Measurements from ENCODE around the gene PTDSS2.
"Not testable (repeated sequence)": the region's sequence is repeated elsewhere in the genome, so short reads cannot be mapped to it uniquely, and the experiment has no call there.

The PTDSS2 gene

DNA sequence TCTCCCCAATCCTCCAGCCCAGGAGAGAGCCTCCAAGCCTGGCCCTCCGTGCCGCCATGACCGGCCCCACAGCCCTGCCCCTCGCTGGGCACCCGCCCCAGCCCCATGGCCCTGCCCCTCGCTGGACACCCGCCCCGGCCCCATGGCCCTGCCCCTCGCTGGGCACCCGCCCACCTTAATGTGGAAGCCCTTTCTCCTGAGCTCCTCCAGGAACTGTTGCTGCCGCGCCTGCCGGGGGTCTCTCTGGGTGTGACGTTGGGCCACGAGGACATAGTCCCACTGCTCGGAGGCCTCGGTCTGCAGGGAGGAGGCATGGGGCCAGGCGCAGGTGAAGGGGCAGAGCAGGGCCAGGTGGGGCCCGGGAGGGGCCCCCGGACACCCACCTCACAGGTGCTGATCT lies 16.4 kb upstream of the PTDSS2 start:
- no peak for DNase-seq

DNA sequence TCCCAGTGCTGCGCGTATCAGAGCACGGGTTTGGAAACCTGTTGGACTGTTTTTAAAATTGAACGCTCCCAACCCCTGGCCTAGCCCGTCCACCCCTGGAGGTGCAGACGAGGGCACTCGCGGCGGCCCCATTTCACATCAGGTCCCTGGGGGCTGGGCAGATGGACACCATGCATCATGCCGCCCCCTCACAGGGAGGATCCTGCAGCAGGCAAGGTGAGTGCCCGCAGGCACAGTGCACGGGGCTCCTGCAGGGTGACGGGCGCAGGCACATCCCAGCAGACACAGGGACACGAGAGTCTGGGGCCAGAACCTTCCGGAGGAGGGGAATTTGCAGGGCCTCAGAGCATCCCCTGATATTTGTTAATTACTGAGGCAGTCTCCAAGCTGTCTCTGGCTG lies 15.6 kb upstream of the PTDSS2 start:
- no peak for DNase-seq

DNA sequence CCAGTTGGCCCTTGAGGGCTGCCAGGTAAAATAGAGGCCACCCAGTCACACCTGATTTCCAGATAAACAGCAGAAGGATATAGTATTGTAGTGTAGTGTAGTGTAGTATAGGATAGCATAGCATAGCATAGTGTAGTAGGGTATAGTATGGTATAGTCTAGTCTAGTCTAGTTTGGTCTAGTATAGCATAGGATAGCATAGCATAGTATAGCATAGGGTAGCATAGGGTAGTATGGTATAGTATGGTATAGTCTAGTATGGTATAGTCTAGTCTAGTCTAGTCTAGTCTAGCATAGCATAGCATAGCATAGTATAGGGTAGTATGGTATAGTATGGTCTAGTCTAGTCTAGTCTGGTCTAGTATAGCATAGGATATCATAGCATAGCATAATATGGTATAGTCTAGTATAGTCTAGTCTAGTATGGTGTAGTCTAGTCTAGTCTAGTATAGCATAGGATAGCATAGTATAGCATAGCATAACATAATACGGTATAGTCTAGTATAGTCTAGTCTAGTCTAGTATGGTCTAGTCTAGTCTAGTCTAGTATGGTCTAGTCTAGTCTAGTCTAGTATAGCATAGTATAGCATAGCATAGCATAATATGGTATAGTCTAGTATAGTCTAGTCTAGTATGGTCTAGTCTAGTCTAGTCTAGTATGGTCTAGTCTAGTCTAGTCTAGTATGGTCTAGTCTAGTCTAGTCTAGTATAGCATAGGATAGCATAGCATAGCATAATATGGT lies 14.9 kb upstream of the PTDSS2 start:
- DNase-seq = not testable (repeated sequence)

DNA sequence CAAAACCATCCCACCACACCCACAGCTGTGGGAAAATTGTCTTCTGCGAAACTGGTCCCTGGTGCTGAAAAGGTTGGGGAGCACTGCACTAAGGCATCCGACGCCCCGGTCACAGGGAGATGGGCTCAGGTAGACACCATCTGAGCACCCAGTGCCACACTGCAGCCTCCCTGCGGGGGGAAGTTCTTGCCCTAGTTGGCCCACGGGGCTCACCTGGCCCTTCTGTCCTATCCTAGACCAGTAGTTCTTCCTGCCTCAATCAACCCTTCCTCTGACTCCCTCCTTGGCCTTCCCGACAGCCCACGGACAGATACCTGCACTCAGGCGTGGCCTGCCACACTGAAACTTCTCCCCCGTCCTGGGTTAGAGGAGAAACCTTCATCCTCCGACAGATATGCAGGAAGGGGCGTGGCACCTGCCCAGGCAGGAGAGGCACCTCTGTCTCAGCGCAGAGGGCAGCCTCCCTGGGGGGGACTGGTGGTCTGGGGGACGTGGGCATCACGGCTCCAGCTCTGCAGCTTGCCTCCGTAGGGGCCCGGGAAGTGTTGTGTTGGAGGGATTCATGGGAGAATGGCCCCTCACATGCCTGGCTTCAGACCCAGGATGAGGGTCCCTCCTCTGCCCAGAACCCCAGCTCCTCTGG lies 12.7 kb upstream of the PTDSS2 start:
- no peak for DNase-seq

DNA sequence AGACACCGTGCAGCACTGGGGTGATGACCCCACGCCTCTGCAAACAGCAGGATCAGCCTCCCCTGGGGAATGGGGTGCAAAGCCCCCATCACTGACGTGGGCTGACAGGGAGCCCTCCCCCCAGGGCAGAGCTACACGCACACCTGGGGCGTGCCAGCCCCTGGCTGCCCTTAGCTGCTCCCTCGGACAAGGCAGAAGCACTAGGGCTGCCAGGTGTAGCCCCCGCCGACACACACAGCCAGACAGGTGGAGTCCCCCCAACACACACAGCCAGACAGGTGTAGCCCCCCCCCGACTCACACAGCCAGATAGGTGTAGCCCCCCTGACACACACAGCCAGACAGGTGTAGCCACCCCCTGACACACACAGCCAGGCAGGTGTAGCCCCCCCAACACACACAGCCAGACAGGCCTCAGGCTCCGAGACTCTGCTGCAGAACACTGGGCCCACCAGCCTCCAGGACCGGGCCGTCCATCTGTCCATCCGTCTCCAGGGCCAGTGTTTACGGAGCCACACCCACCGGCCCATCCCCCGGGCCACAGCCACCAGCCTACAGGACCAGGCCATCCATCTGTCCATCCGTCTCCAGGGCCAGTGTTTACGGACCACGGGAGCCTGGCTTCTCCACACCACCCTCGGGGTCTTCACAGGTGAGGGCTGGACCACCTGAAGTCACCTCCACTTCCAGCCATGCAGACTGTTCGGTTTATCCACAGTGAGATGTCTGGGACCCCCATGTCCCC lies 11.8 kb upstream of the PTDSS2 start:
- DNase-seq = no peak

DNA sequence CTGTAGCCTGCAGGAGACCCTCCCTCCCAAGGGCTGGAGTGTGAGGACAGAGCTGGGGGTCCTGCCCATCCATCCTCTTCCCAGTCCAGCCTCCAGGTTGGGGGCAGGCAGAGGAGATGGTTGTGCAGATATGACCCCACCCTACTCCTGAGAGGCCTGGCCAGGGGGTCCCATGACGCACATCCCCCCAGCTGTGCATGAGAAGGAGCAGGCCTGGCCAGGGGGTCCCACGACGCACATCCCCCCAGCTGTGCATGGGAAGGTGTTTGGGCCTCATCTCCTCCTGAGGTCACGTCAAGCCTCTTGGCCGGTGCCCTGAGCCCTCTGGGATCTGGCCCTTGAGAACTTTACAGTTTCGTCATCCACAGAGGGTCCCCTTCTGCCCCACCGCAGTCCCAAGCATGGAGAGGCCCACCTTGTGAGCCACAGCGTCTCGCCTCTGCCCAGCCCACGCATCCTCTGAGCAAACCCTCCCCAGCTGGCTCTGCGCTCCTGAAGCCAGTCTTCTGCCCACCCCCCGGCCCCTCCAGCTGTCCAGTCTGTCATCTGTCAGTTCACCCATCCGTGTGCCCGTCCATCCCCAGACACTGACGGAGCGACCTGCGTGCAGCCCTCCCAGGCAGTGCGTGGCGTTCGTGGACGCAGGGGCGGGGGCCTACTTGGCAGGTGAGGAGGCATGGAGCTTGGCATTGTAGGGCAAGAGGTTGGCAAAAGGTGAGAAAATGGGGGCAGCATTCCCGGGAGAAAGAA lies 10.6 kb upstream of the PTDSS2 start:
- DNase-seq = no peak

DNA sequence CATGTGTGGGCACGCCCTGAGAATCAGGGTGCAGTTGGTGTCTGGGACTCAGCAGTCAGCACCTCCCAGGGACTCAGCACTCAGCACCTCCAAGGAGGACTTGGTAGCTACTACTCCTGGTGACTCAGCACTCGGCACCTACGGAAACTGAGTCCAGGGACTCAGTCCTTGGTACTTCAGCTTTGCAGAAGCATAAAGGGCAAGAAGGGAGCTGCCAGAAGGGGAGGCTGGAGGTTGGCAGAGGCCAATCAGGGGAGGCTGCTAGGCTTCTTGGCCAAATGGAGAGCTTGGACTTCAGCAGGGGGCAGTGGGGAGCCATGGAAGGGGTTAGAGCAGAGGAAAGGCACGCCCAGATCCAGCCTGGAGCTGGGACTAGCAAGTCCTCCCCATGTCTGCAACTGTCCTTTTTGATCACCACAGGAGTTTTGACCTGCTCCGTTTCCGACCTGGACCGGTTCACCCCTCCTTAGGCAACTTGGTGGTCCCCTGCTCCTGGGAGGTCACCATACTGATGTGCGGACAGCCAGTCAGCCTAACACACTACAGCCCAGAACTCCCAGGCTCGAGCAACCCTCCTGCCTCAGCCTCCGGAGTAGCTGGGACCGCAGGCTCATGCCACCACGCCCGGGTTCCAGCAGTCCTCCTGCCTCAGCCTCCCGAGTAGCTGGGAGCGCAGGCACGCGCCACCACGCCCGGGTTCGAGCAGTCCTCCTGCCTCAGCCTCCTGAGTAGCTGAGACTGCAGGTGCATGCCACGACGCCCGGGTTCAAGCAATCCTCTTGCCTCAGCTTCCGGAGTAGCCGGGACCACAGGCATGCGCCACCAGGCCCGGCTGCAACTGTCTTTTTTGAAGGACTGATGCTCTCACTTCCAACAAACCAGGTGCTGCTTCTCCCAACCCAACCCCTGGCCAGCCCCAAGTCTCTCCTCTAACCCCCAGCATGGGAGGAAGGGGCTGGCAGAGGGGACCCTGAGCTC lies 9.7 kb upstream of the PTDSS2 start:
- no peak for DNase-seq

DNA sequence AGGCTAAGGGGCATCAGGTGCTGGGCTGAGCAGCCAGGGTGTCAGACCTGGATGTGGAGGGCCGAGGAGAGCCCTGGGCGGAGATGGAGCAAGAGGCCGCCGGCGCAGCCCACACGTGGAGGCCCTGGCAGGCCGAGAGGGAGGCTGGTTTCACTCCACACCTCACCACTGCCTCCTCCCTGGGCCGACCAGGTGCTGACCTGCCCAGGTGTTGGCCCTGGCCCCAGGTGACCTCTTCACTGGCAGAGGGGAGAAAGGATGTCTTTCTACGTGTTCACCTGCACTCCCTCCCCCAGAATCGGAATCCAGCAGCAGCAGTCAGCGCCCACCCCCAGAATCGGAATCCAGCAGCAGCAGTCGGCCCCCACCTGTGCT lies 9.0 kb upstream of the PTDSS2 start:
- DNase-seq = no peak

DNA sequence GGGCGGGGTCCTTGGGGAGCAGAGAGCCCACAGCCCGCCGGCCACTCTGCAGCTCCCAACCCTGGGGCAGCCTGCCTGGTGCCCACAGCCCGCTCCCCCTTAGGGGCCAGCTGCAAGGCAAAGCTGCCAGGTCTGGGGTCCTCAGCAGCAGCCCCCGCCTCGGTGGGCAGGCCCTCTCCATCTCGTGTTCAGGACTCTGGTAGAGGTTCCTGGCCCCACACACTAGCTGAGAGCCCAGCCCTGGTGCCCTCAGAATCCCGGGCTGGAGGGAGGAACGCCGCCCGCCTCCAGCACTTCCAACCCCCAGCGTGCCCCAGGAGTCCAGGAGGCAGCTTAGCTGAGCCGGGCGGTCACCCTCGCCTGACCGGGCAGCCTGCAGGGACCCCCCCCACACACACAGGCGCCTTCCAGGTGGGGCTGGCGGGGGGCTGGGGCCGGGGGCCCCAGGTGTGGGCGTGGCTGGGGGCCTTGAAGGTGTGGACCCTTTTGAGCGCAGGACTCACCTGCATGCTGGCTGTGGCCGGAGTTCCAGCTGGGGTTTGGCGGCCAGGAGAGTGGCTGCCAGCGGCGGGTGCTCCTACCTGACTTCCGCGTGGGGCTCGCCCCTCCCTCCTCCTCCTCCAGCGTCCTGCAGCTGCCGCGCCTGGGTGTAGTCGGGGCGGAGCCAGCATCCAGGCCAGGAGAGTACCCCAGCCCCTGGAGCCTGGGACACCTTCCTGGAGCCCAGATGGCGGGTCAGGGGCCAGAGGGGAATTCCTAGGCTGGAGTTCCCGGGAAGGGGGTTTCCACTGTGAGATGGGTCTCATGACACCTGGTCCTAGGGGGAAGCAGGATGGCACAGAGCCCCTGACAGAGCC lies 8.4 kb upstream of the PTDSS2 start, which contains the start of gene ANO9:
Gene ANO9 (minus strand): TSS at position 594 of the 857 bp plus-strand sequence. CDS start 85 bp downstream, at position 509.
- DNase-seq = peak; percentile 70

DNA sequence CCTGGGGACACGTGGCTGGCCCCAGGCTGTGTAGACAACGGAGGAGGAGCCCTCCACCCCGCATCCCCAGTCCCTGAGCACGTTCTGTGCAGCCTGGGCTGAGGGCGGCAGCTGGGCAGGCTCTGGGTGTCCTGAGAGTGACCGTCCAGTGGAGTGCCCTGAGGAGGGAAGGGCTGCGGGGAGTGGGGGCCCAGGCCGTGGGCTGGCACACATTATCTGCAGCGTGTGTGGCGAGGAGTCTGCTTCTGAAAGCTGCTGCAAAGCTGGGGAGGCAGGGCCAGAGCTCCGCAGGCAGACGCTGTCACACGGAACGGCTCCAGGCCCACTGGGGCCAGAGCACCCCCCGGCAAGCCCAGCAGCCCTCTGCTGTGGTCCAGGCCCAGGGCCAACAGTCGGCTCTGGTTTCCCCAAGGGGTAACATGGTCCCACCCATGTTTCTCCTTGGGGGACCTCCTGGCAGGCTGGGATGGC lies 7.4 kb upstream of the PTDSS2 start:
- DNase-seq = no peak

DNA sequence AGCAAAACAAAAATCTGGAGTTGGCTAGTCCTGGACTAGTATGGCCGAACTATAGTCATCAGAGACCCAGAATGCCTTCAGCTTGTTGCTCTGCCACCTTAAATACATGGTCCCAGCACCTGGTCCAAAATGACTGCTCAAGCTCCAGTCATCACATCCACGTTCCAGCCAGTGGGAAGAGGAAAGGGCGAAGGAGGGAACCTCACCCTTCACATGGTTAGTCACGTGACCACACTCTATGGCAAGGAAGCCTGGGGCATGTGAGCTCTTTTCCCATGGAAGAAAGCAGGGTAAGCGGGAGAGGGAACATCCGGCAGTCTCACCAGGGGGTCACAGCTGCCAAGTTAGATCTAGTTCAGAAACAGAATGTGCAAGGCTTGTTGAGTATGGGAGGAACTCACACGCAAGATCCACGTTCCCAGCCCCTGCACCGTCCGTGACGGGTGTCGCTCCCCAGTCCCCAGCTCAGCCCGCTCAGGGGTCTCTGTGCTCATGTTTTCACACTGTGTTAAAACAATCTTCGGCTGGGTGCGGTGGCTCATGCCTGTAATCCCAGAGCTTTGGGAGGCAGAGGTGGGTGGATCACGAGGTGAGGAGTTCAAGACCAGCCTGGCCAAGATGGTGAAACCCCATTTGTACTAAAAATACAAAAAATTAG lies 6.4 kb upstream of the PTDSS2 start:
- no peak for DNase-seq

DNA sequence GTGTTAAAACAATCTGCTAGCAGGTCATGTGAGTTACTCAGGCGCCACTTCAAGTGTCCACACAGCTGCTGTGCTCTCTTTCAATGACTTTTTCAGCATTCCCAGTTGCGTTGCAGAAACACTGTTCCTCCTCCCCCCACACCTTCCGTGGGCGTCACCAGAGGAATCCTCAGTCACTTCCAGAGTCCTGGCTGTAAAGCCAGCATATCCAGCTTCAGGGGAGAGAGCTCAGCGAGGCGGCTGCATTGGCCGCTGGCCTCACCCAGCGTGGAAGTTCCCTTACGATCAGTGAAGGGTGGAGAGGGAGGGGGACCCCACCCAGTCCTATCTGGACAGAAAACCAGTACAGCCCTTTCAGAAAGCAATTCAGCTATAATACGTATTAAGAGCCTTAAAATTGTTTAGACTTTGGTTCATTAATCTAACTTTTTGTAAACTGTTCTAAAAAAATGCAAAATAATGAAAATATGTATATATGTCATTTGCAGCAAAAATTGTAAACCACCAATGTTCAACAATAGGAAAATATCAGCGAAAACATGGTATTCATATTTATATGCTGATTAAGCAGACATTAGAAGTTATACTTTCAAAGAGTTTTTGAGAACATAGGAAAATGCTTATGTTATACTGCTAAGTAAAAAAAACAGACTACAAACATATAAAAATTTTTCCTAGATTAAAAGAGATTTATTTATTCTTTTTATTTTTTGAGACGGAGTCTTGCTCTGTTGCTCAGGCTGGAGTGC lies 5.5 kb upstream of the PTDSS2 start:
- no peak for DNase-seq

DNA sequence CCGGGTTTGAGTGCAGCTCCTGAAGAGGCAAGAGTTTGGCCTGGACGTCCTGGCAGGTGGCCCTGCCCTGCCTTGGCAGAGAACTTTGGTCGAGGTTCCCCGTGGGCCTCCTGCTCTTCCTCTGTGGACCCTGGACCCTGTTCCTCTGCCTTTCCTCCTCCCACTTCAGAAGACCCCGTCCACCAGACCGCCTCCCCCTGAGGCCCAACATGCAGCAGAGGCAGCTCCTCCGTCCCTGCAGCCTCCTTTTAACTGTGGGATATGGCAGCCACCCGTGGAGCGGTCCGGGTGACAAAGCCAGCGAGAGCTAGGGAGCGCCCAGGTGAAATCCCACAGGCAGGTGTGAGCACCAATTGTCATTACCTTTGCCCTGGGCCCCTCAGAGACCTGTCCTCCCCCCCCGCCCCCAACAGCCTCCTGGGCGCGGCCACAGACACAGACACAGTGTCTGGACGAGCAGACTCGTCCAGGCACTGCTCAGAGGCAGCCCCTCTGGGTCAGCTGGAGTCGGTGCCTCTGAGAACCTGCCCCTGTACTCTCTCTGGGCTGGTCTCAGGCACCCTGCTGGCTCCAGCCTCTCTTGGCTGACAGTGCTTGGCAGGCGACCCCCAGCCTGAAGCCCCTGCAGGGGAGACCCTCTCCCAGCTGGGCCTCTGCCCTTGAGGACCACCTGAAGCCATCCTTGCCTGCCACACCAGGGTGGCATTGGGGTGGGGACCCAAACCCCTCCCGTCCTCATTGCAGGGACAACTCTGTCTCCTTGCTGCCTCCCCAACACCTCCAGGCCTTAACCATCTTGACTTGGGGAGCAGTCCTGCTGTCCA lies 4.1 kb upstream of the PTDSS2 start:
- DNase-seq = no peak

DNA sequence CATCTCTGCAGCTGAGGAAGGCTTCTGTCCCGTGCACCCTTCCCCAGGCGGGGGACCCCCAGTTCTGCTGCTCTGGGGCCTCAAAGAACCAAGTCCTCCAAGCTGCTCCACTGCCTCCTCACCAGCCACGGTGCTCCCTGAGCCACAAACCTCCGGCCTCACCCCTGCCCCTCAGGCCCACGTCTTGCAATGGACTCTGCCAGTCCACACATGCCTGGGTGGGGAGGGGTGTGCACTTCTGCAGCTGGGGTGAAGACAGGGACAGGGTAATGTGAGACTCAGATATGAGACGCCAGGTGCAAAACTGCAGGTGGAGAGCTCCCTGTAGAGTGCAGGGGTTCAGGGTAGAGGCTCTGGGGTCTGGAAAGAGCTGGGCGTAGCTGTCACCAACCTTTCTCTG lies 3.2 kb upstream of the PTDSS2 start:
- no peak for DNase-seq

DNA sequence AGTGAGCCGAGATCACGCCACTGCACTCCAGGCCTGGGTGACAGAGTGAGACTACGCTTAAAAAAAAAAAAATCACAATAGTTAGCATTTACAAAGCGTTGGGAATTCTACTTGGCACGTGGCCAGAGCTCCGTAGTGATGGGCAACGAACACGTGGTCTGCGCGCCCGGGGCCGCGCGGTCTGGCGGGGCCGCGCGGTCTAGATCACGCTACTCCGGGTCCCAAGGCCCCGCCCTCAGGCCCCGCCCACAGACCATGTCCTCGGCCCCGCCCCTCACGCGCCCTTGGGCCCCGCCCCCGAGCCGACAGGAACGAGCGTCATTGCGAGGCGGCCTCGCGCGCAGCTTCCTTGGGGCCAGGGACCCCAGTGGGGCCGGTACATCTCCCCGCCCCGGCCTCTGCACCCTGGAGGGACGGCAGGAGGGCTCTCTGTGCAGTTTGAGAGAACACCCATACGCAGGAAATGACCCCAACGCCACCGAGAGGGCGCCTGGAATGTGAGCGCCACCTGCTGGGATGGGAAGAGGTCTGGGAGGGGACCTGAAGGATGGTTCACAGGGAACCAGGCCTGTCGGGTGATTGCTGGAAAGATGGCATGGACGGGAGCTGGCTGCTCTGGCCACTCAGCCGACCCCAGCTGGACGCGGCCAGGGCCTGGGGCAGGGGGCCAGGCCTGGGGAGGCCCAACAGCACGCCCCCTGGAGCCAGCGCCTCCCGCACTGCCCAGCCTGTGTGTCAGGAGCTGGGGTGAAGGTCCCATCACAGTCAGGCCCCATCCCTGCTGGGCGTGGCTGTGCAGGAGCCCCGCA lies 2.0 kb upstream of the PTDSS2 start:
- peak; percentile 94 for DNase-seq

DNA sequence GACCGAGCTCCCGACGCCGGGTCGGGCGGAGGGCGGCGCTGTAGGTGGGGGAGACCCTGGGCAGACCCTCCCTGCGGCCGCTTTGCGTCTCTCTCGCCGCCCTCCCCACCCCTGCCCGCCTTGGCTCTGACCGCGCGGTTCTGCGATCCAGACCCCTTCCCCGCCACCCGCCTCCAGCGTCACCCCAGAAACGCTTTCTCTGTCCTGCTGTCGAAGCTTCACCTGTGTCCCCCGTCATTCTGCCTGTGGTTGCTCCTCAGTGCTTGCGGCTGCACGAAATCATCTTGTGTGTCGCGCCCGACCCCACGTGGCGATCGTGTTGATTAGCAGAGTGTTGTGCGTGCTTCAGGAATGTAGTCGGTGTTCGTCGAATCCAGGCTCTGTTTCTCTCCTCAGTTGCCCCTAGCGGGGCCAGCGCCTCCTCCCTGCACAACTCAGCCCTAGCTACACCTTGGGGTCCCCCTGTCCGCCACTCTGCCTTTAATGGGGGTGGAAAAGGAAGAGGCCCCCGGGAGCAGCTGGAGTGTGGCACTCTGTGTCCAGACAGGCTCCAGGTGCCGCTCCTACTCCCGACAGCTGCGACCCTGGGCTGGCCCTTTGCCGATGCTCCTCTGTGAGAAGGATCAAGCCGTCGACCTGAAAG lies 851 bp downstream of the PTDSS2 start:
- peak; percentile 78 for DNase-seq

DNA sequence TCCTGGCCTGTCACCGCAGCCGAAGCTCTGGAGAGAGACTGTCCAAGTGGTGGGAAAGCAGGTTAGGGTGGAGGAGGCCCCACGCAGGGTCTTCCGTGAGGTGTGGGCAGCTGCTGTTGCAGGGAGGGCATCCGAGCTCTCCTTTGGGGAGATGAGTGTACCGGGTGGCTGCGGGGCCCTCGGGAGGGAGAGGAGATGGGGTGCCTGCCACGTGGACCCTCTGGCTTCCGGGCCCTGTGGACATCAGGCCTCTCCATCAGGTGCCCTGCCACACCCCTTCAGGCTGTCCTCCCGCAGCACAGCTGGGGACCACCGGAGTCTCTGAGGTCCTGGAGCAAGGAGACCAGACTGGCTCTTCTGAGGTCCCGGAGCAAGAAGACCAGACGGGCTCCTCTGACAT lies 1.7 kb downstream of the PTDSS2 start:
- DNase-seq = no peak
